ENCODE data around the gene LRIT2. TPM values are rescaled to one million over a fixed set of nuclear protein-coding genes. Genes with fewer than 3 reads are reported as not detected.

The LRIT2 gene
- total RNA-seq, 4 donors from 2014 or later = not detected

DNA sequence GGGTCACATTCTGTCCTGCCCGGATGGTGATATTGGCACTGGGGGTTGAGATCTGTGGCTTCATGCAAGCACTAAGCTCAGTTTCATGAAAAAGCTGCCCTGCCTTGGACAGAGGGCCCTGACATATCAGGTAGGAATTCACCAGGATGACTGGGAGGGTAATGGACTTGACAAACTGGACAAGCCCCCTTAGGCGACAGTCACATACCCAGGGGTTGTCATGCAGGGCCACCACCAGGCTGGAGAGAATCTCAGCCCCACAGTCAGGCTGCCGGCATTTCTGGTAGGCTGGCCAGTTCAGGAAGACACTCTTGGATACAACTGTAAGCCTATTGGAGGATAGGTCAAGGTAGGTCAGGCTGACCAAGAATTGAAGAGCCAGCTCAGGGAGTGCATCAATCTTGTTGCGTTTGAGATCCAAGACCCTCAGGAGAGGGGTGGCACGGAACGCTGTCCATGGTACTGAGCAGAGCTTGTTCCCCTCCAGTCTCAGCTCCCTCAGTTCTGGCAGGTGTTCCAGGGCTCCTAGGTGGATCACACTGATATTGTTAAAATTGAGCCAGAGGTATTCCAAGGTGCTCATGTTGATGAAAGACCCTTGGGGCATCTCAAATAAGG, 824 bp downstream of the LRIT2 start:
- Histone ChIP-seq H3K4me3 (no peak overlapping the region), H3K4me1 (no peaks in the 10 kb centered on the region), H3K27me3 (no peaks in the 10 kb centered on the region), H3K9me3 (no peaks in the 10 kb centered on the region), H3K27ac (no peak overlapping the region), H3K36me3 (no peaks in the 10 kb centered on the region)
- intact Hi-C loops (cut with DNase I; ENCODE audit: low total_unique reads) = no loop called here
- TF ChIP-seq, protein P1, sequence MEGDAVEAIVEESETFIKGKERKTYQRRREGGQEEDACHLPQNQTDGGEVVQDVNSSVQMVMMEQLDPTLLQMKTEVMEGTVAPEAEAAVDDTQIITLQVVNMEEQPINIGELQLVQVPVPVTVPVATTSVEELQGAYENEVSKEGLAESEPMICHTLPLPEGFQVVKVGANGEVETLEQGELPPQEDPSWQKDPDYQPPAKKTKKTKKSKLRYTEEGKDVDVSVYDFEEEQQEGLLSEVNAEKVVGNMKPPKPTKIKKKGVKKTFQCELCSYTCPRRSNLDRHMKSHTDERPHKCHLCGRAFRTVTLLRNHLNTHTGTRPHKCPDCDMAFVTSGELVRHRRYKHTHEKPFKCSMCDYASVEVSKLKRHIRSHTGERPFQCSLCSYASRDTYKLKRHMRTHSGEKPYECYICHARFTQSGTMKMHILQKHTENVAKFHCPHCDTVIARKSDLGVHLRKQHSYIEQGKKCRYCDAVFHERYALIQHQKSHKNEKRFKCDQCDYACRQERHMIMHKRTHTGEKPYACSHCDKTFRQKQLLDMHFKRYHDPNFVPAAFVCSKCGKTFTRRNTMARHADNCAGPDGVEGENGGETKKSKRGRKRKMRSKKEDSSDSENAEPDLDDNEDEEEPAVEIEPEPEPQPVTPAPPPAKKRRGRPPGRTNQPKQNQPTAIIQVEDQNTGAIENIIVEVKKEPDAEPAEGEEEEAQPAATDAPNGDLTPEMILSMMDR (IDR thresholded peaks at IDR 0.05) = no peak
- TF ChIP-seq POLR2A (IDR thresholded peaks at IDR 0.05) = no peak
- no peak for DNase-seq

DNA sequence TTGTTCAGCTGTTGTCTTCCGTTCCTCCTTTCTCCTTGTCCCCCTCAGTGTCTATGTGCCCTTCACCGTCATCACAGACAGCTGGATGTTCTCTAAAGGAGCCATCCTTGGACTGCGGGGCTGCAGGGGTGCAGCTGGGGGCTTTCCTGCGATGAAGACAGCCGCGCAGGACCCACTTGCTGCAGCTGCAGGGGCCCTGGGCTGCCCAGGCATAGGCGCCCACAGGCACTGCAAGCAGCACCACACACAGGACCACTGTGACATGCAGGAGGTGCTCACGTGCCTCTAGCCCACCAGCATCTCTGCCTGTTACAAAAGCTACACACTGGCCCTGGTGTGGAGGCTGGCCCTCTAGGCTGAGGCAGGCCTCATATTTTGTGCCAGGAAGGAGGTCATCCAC, 3.4 kb downstream of the LRIT2 start:
- intact Hi-C loops (cut with DNase I; ENCODE audit: low total_unique reads) = no loop called here

DNA sequence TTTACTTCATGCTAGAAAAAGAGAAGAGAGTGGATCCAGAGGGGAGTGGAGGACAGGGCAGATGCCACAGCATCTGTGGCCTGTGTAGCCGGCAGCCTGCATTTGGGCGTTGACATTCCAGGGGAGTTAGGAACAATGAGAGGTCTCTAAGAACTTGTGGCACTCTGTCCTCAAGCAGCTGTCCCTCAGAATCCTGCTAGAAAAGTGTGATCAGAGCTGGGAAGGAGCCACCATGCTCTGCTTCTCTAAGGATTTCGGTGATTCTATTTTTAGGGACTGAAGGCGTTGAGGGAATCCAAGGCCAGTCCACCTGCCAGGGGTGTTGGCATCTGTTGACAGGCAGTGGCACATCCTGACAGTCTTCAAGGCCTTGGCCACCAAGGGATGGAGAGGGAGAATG, 7.6 kb downstream of the LRIT2 start:
- Histone ChIP-seq H3K4me3 (no peak overlapping the region), H3K4me1 (no peaks in the 10 kb centered on the region), H3K27ac (no peak overlapping the region), H3K36me3 (no peaks in the 10 kb centered on the region), H3K9me3 (no peaks in the 10 kb centered on the region), H3K27me3 (no peaks in the 10 kb centered on the region)
- intact Hi-C loops (cut with DNase I; ENCODE audit: low total_unique reads) = no loop called here
- DNase-seq = no peak
- TF ChIP-seq, protein P1 (IDR thresholded peaks at IDR 0.05) = no peak
- TF ChIP-seq POLR2A (IDR thresholded peaks at IDR 0.05) = no peak

More for the DNA sequence above, 3.4 kb downstream of the LRIT2 start:
- Histone ChIP-seq H3K4me1 (no peaks in the 10 kb centered on the region), H3K27me3 (no peaks in the 10 kb centered on the region), H3K27ac (no peak overlapping the region), H3K36me3 (no peaks in the 10 kb centered on the region), H3K4me3 (no peak overlapping the region), H3K9me3 (no peaks in the 10 kb centered on the region)
- no peak for DNase-seq
- no peak for TF ChIP-seq POLR2A (IDR thresholded peaks at IDR 0.05)
- TF ChIP-seq, protein P1 (IDR thresholded peaks at IDR 0.05) = no peak

GRCh38 chr10:84216834-84217233, 8.5 kb downstream of the LRIT2 start:
- Histone ChIP-seq H3K27me3 (no peaks in the 10 kb centered on the region), H3K27ac (no peak overlapping the region), H3K4me3 (no peak overlapping the region), H3K4me1 (no peaks in the 10 kb centered on the region), H3K9me3 (no peaks in the 10 kb centered on the region), H3K36me3 (no peaks in the 10 kb centered on the region)
- intact Hi-C loops (cut with DNase I; ENCODE audit: low total_unique reads) = no loop called here
- DNase-seq = no peak
- TF ChIP-seq POLR2A (IDR thresholded peaks at IDR 0.05) = no peak
- TF ChIP-seq, protein P1 (IDR thresholded peaks at IDR 0.05) = no peak

GRCh38 chr10:84214612-84215235, 10.6 kb downstream of the LRIT2 start:
- DNase-seq = no peak
- no peak overlapping the region for H3K27ac ChIP-seq
- H3K9me3 ChIP-seq = no peaks in the 10 kb centered on the region
- no peaks in the 10 kb centered on the region for H3K4me1 ChIP-seq
- intact Hi-C loops (cut with DNase I; ENCODE audit: low total_unique reads) = no loop called here
- H3K36me3 ChIP-seq = no peaks in the 10 kb centered on the region
- no peak overlapping the region for H3K4me3 ChIP-seq
- H3K27me3 ChIP-seq = no peaks in the 10 kb centered on the region
- no peak for TF ChIP-seq POLR2A (IDR thresholded peaks at IDR 0.05)
- TF ChIP-seq, protein P1 (IDR thresholded peaks at IDR 0.05) = no peak

All from uterus (tissue), 4 donors.